MM.1S (cell line): Measurements from ENCODE around the gene ATP8A1.

Source experiments
- EZH2 ChIP-seq: fragments of 300-600 bp; sonication (generic); optimal IDR thresholded peaks from 2 replicates; pipeline ENCODE3; 2017; ENCODE audit warnings: low read depth, mild to moderate bottlenecking, antibody characterized with exemption, low read length, mixed read lengths
- EZH2phosphoT487 ChIP-seq: fragments of 300-600 bp; sonication (generic); IDR thresholded peaks from 2 replicates; pipeline ENCODE4 v1.6.1; 2018; ENCODE audit warnings: antibody characterized with exemption, low read length
- TF ChIP-seq, protein P1 (sequence below): fragments of 300-600 bp; sonication (generic); IDR thresholded peaks from 2 replicates; pipeline ENCODE4 v1.5.1; 2016; ENCODE audit warnings: antibody characterized with exemption, low read length, mixed read lengths

DNA sequence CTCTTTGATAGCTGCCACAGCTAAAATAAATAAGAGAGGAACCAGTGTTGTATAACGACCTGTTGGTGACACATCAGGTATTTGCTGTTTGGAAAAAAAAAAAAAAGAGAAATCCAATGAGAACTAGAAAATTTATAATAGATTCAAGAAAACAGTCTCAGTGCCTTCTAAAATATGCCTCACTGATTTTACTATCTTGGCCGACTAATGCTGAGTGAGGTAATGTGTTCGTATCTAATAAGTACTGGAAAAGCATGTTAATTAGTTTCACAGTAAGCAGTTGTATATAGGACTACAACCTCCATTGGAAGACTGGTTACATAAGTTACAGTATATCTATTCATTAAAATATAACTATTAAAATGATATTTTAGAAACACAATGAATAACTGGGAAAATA is 32.4 kb downstream of the ATP8A1 start:
- TF ChIP-seq, protein P1, sequence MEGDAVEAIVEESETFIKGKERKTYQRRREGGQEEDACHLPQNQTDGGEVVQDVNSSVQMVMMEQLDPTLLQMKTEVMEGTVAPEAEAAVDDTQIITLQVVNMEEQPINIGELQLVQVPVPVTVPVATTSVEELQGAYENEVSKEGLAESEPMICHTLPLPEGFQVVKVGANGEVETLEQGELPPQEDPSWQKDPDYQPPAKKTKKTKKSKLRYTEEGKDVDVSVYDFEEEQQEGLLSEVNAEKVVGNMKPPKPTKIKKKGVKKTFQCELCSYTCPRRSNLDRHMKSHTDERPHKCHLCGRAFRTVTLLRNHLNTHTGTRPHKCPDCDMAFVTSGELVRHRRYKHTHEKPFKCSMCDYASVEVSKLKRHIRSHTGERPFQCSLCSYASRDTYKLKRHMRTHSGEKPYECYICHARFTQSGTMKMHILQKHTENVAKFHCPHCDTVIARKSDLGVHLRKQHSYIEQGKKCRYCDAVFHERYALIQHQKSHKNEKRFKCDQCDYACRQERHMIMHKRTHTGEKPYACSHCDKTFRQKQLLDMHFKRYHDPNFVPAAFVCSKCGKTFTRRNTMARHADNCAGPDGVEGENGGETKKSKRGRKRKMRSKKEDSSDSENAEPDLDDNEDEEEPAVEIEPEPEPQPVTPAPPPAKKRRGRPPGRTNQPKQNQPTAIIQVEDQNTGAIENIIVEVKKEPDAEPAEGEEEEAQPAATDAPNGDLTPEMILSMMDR = no peak
- TF ChIP-seq EZH2 = no peak
- TF ChIP-seq EZH2phosphoT487 = no peak
